A673 (cell line): ENCODE data around the gene OXSR1. TPM values are rescaled to one million over a fixed set of nuclear protein-coding genes. Genes with fewer than 3 reads are reported as not detected.

Experiments
- BruUV-seq: library from RNA; stranded (reverse); fragments of 400-500 nt; replicated peaks from 2 replicates; lab custom pipeline; 2021; lab: Mats Ljungman, UMichigan
- CTCF ChIA-PET: fragments of 300-600 bp; sonication (Branson Sonifier 250); formaldehyde crosslinking; loops from one replicate; lab custom pipeline; 2022; ENCODE audit warnings: antibody characterized with exemption; lab: Charles Lee
- POLR2A ChIA-PET: fragments of 300-600 bp; sonication (Branson Sonifier 250); formaldehyde crosslinking; loops from one replicate; lab custom pipeline; 2022; ENCODE audit warnings: antibody characterized with exemption; ENCODE audit not compliant: low non-redundant PET; lab: Charles Lee
- DNase-seq: peaks from one replicate; pipeline ENCODE4 v3.0.0-alpha.2; 2015; ENCODE audit warnings: low spot score
- H3K27ac ChIP-seq: fragments of 200-600 bp; sonication (generic); 2 replicates; pipeline ENCODE4 v1.5.1; 2016; ENCODE audit warnings: mixed run types, low read depth, mild to moderate bottlenecking, mixed read lengths, antibody characterized with exemption, low read length; ENCODE audit not compliant: poor library complexity, severe bottlenecking
- H3K27me3 ChIP-seq: fragments of 200-600 bp; sonication (generic); replicated peaks from 2 replicates; pipeline ENCODE4 v1.6.1; 2017; ENCODE audit warnings: mixed run types, low read depth, mild to moderate bottlenecking, mixed read lengths, antibody characterized with exemption, low read length; ENCODE audit not compliant: insufficient read depth, poor library complexity
- H3K36me3 ChIP-seq: fragments of 200-600 bp; sonication (generic); 2 replicates; pipeline ENCODE4 v1.6.1; 2016; ENCODE audit warnings: mixed run types, mild to moderate bottlenecking, mixed read lengths, antibody characterized with exemption, low read length; ENCODE audit not compliant: insufficient read depth, poor library complexity, severe bottlenecking
- H3K4me1 ChIP-seq: fragments of 200-600 bp; sonication (generic); 2 replicates; pipeline ENCODE4 v1.6.1; 2017; ENCODE audit warnings: mixed run types, mild to moderate bottlenecking, mixed read lengths, antibody characterized with exemption, low read length; ENCODE audit not compliant: insufficient read depth, poor library complexity, severe bottlenecking
- H3K4me3 ChIP-seq: fragments of 200-600 bp; sonication (generic); 2 replicates; pipeline ENCODE4 v1.5.1; 2016; ENCODE audit warnings: low read depth, mixed run types, mild to moderate bottlenecking, mixed read lengths, low read length; ENCODE audit not compliant: poor library complexity, severe bottlenecking
- H3K9me3 ChIP-seq: fragments of 200-600 bp; sonication (generic); 2 replicates; pipeline ENCODE4 v1.6.1; 2016; ENCODE audit warnings: mixed run types, low read depth, mild to moderate bottlenecking, mixed read lengths, antibody characterized with exemption, low read length; ENCODE audit not compliant: poor library complexity, severe bottlenecking
- EZH2 ChIP-seq: fragments of 200-600 bp; sonication (generic); IDR thresholded peaks from 2 replicates; pipeline ENCODE4 v1.6.1; 2017; ENCODE audit warnings: borderline replicate concordance, low read depth, mild to moderate bottlenecking, mixed read lengths, antibody characterized with exemption, low read length; ENCODE audit not compliant: poor library complexity, severe bottlenecking
- intact Hi-C: fragments of 100-400 bp; cut with micrococcal nuclease; formaldehyde crosslinking; loops from one replicate; pipeline ENCODE4 v1.10.0; 2022; ENCODE audit not compliant: unreplicated experiment
- total RNA-seq: library from RNA; stranded (reverse); gene quantifications from 2 replicates; pipeline ENCODE4 v1.2.3, GENCODE V29; 2021
- TF ChIP-seq, protein P1 (sequence below): fragments of 300-800, 200-600 bp; sonication (generic); conservative IDR thresholded peaks from 2 replicates; pipeline ENCODE4 v1.5.1; 2017; ENCODE audit warnings: low read depth, mild to moderate bottlenecking, antibody characterized with exemption, low read length, moderate library complexity, mixed read lengths

Gene OXSR1
- total RNA-seq, 1 experiment from 2014 or later: 30.9 TPM

DNA sequence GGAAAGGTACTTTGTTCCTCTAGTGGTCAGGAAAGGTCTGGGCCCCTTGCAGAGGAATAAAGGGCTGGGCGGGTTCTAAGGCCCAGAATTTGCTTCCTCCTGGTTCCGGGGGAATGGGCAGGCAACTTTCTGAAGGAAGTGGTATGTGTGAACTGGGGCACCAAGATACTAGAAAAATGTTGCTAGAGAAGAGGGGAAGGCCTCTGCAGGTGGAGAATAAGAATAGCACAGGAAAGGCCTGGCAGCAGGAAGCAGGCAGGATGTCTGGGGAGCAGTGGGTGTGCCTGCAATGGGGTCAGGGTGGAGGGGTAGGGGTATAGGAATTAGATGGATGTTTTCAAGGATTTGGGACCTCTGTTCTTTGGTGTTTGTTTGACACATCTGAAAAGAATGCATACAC is 102.3 kb downstream of the OXSR1 start:
- Histone ChIP-seq H3K27me3 (no peaks in the 10 kb centered on the region), H3K4me1 (no peaks in the 10 kb centered on the region), H3K27ac (no peak overlapping the region), H3K9me3 (no peaks in the 10 kb centered on the region), H3K36me3 (no peaks in the 10 kb centered on the region), H3K4me3 (no peak overlapping the region)
- DNase-seq: no peak
- BruUV-seq: no TSS peak
- ChIA-PET CTCF (interaction anchor here (0.7 kb wide), 1 partner anchor 103 kb away, joined by 7 read pairs; no protein-coding TSS in a partner anchor), POLR2A (no interaction called here)
- intact Hi-C loops: no loop called here
- no peak for TF ChIP-seq EZH2
- TF ChIP-seq, protein P1, sequence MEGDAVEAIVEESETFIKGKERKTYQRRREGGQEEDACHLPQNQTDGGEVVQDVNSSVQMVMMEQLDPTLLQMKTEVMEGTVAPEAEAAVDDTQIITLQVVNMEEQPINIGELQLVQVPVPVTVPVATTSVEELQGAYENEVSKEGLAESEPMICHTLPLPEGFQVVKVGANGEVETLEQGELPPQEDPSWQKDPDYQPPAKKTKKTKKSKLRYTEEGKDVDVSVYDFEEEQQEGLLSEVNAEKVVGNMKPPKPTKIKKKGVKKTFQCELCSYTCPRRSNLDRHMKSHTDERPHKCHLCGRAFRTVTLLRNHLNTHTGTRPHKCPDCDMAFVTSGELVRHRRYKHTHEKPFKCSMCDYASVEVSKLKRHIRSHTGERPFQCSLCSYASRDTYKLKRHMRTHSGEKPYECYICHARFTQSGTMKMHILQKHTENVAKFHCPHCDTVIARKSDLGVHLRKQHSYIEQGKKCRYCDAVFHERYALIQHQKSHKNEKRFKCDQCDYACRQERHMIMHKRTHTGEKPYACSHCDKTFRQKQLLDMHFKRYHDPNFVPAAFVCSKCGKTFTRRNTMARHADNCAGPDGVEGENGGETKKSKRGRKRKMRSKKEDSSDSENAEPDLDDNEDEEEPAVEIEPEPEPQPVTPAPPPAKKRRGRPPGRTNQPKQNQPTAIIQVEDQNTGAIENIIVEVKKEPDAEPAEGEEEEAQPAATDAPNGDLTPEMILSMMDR: no peak

DNA sequence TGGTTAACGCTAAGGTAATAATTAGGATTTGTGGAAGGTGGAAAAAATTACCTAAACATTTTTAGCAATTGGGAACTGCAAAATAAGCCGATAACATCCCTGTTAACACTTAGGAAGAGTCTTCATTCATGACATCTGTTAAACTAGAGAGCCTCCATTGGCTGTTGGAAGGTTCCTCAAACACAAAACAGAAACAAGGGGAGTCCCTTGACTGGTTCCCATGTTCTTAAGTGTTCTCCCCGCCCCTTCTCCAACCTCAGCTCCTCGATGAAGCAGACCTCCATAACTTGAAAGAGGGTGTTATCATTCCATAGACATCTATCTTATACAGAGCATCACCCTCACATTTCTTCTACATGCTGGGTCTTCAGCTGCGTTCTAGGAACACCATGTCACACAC is 102.8 kb downstream of the OXSR1 start:
- intact Hi-C loops: no loop called here
- H3K9me3 ChIP-seq: no peaks in the 10 kb centered on the region
- H3K4me3 ChIP-seq: no peak overlapping the region
- no peaks in the 10 kb centered on the region for H3K36me3 ChIP-seq
- ChIA-PET POLR2A (no interaction called here), CTCF (no interaction called here)
- H3K4me1 ChIP-seq: no peaks in the 10 kb centered on the region
- H3K27ac ChIP-seq: no peak overlapping the region
- DNase-seq: no peak
- BruUV-seq: no TSS peak
- TF ChIP-seq, protein P1: no peak
- TF ChIP-seq EZH2: no peak
- H3K27me3 ChIP-seq: no peaks in the 10 kb centered on the region

DNA sequence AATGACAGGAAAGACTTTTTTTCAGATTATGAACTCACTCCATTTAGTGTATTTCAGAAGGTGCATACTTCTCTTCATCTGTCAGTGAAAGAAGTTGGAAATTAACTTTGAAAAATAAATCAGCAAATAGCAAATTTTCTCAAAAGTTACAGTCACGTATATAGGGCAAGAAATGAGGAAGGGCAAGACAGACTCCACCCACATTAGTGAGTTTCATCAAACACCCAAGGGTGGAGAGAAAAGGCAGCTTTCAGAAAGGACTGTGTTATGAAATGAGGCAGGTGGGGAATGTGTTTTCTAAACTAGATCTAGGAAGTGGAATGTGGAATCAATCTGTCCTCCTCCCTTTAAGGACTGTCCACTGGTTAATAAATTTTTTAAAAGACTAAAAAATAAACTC is 103.2 kb downstream of the OXSR1 start:
- no peaks in the 10 kb centered on the region for H3K9me3 ChIP-seq
- intact Hi-C loops: no loop called here
- no peak for DNase-seq
- POLR2A ChIA-PET: no interaction called here
- no TSS peak for BruUV-seq
- no peak for TF ChIP-seq EZH2
- TF ChIP-seq, protein P1: no peak
- CTCF ChIA-PET: no interaction called here
- no peaks in the 10 kb centered on the region for H3K27me3 ChIP-seq
- no peak overlapping the region for H3K27ac ChIP-seq
- H3K36me3 ChIP-seq: no peaks in the 10 kb centered on the region
- no peak overlapping the region for H3K4me3 ChIP-seq
- no peaks in the 10 kb centered on the region for H3K4me1 ChIP-seq
